K562 (cell line): ENCODE data around the gene KNDC1. TPM values are rescaled to one million over a fixed set of nuclear protein-coding genes. Genes with fewer than 3 reads are reported as not detected.

Experiments used
- IRF9 ChIP-seq: fragments of 450-650 bp; IDR thresholded peaks from 2 replicates; pipeline ENCODE4 v1.6.1; 2016; ENCODE audit warnings: missing biosample characterization, missing genetic modification characterization
- ZBTB40 ChIP-seq, 2 experiments: fragments of 450-650 bp in 1 of 2; sonication (generic) in 1 of 2; formaldehyde crosslinking in 1 of 2; IDR thresholded peaks; 2 replicates each; pipeline versions ENCODE4 v1.7.1 to v1.9.0; 2016 to 2022; ENCODE audit warnings: inconsistent platforms in 1 of 2, mild to moderate bottlenecking in 1 of 2, missing genetic modification reagents in 1 of 2
- ZNF77 ChIP-seq: fragments of 250-450 bp; sonication (Bioruptor Pico); IDR thresholded peaks from 2 replicates; pipeline ENCODE4 v1.5.0; 2020
- polyA plus RNA-seq, 8 experiments: library from polyadenylated mRNA; depleted of rRNA in 4 of 8; stranded (reverse) in 5 of 8; unstranded in 3 of 8; fragments of >200 nt; fragmentation: Nextera tagmentation in 2 of 8; fragmentation: Illumina TruSeq in 1 of 8; extraction: Ambion mirVana in 2 of 8; extraction: Trizol in 1 of 8; gene quantifications; 2 replicates each; pipeline versions ENCODE4 v1.2.1 to v1.2.3, GENCODE V29; 2011 to 2014; ENCODE audit warnings: inconsistent platforms in 1 of 8, missing spikeins in 1 of 8
- total RNA-seq, 7 experiments: library from RNA; depleted of rRNA in 6 of 7; stranded (reverse); fragments of >200 nt in 6 of 7; fragmentation: Illumina TruSeq in 2 of 7; extraction: Trizol in 2 of 7; gene quantifications; 2 replicates each; pipeline versions ENCODE4 v1.2.1 to v1.2.3, GENCODE V29; 2011 to 2021; ENCODE audit warnings: low replicate concordance in 1 of 7
- TF ChIP-seq, protein P1 (sequence below): fragments of 450-650 bp; IDR thresholded peaks from 2 replicates; pipeline ENCODE4 v1.6.1; 2016; ENCODE audit warnings: mild to moderate bottlenecking, moderate library complexity

The KNDC1 gene
- total and polyA plus RNA-seq, 9 of the 15 experiments (the other 6 are each of a cell fraction or from before 2014, with no cell fraction given): 0.07 to 0.26 (median 0.11) TPM; not detected in 6

DNA sequence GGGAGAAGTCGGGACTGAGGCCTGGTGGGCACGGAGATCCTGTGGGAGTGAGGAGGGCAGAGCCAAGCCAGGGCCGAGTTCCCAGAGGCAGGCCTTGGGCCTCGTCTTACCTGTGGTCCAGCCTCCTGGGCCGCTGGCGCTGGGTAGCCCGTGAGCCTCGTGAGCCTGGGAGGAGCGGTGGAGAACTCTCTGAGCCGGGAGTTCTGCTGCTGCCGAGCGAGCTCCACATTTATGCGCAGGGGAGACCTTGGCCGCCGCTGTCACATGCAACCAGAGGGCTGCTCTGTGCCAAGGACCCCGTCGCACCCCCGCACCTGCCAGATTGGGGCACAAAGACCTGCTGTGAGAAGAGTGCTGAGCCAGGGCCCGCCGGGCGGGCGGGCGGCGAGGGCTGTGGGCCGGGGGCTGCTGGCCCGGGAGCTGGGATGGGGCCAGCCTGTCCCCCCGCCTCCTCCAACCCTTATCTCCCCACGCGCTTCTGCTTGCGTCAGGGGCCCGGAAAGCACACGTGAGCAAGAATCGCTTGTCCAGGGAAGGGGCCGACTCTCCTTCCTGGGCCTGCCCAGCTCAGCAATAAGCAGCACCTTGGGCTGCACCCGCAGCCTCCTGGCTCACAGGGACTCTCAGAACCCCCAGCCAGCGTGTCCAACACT, 87.8 kb downstream of the KNDC1 start (continued):
- TF ChIP-seq, protein P1, sequence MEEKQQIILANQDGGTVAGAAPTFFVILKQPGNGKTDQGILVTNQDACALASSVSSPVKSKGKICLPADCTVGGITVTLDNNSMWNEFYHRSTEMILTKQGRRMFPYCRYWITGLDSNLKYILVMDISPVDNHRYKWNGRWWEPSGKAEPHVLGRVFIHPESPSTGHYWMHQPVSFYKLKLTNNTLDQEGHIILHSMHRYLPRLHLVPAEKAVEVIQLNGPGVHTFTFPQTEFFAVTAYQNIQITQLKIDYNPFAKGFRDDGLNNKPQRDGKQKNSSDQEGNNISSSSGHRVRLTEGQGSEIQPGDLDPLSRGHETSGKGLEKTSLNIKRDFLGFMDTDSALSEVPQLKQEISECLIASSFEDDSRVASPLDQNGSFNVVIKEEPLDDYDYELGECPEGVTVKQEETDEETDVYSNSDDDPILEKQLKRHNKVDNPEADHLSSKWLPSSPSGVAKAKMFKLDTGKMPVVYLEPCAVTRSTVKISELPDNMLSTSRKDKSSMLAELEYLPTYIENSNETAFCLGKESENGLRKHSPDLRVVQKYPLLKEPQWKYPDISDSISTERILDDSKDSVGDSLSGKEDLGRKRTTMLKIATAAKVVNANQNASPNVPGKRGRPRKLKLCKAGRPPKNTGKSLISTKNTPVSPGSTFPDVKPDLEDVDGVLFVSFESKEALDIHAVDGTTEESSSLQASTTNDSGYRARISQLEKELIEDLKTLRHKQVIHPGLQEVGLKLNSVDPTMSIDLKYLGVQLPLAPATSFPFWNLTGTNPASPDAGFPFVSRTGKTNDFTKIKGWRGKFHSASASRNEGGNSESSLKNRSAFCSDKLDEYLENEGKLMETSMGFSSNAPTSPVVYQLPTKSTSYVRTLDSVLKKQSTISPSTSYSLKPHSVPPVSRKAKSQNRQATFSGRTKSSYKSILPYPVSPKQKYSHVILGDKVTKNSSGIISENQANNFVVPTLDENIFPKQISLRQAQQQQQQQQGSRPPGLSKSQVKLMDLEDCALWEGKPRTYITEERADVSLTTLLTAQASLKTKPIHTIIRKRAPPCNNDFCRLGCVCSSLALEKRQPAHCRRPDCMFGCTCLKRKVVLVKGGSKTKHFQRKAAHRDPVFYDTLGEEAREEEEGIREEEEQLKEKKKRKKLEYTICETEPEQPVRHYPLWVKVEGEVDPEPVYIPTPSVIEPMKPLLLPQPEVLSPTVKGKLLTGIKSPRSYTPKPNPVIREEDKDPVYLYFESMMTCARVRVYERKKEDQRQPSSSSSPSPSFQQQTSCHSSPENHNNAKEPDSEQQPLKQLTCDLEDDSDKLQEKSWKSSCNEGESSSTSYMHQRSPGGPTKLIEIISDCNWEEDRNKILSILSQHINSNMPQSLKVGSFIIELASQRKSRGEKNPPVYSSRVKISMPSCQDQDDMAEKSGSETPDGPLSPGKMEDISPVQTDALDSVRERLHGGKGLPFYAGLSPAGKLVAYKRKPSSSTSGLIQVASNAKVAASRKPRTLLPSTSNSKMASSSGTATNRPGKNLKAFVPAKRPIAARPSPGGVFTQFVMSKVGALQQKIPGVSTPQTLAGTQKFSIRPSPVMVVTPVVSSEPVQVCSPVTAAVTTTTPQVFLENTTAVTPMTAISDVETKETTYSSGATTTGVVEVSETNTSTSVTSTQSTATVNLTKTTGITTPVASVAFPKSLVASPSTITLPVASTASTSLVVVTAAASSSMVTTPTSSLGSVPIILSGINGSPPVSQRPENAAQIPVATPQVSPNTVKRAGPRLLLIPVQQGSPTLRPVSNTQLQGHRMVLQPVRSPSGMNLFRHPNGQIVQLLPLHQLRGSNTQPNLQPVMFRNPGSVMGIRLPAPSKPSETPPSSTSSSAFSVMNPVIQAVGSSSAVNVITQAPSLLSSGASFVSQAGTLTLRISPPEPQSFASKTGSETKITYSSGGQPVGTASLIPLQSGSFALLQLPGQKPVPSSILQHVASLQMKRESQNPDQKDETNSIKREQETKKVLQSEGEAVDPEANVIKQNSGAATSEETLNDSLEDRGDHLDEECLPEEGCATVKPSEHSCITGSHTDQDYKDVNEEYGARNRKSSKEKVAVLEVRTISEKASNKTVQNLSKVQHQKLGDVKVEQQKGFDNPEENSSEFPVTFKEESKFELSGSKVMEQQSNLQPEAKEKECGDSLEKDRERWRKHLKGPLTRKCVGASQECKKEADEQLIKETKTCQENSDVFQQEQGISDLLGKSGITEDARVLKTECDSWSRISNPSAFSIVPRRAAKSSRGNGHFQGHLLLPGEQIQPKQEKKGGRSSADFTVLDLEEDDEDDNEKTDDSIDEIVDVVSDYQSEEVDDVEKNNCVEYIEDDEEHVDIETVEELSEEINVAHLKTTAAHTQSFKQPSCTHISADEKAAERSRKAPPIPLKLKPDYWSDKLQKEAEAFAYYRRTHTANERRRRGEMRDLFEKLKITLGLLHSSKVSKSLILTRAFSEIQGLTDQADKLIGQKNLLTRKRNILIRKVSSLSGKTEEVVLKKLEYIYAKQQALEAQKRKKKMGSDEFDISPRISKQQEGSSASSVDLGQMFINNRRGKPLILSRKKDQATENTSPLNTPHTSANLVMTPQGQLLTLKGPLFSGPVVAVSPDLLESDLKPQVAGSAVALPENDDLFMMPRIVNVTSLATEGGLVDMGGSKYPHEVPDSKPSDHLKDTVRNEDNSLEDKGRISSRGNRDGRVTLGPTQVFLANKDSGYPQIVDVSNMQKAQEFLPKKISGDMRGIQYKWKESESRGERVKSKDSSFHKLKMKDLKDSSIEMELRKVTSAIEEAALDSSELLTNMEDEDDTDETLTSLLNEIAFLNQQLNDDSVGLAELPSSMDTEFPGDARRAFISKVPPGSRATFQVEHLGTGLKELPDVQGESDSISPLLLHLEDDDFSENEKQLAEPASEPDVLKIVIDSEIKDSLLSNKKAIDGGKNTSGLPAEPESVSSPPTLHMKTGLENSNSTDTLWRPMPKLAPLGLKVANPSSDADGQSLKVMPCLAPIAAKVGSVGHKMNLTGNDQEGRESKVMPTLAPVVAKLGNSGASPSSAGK: peak; percentile 49; the same call in 1 of the 2 replicates
- TF ChIP-seq ZBTB40 (IDR thresholded peaks at IDR 0.05) (no peak), ZBTB40 (CRISPR knock-in tag; IDR thresholded peaks at IDR 0.05) (no peak), IRF9 (tag) (no peak), ZNF77 (CRISPR knock-in tag) (no peak)
